ENCODE data around the gene CTTN.
A peak's percentile ranks its signal among the peaks of the same experiment; 100 is the strongest.
"Not testable (repeated sequence)": the region's sequence is repeated elsewhere in the genome, so short reads cannot be mapped to it uniquely, and the experiment has no call there.

CTTN gene

GRCh38 chr11:70397336-70397982, 870 bp upstream of the CTTN start:
- Mint-ChIP-seq H3K4me1 (peaks cover 20% of the 10 kb centered on the region), H3K27ac (peak overlapping the region; percentile 96), H3K36me3 (peaks cover 8% of the 10 kb centered on the region), H3K27me3 (peaks cover 14% of the 10 kb centered on the region), H3K4me3 (peak overlapping the region; percentile 95), H3K9me3 (no peaks in the 10 kb centered on the region)

DNA sequence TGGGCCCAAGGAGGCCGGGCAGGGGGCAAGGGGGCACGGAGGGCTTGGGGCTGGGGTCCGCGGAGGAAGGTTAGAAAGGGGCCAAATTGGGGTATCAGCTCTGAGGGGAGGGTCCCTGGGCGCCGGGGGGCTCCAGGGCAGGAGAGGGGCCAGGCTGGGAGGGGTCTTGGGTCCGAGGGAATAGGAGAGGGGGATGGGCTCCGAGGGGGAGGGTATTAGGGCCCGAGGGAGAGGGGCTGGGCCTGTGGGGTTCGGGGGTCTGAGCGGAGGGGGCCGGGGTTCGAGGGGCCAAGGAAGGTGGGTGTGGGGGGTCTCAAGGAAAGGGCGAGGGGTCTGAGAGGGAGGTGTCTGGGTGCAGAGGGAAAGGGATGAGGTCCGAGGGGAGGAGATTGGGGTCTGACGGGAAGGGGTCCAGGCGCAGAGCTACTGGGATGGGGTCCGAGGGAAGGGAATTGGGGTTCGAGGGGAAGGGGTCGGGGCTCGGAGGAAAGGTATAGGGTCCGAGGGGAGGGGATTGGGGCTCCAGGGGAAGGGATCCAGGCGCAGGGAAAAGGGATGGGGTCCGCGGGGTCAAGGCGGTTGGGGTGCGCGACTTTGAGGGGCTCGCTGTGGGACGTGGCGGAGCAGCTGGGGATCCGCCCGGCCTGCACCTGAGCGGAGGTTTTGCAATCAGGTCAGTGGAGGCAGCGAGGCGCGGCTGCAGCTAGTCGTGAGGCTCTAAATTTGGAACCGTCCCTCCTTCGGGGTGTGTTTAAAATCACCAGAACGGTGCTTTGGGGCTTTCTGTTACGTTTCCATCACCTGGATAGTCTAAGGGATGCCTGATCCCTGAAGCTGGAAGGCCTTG, 728 bp downstream of the CTTN start:
- no peaks in the 10 kb centered on the region for H3K9me3 Mint-ChIP-seq
- H3K4me1 Mint-ChIP-seq, result peaks cover 26% of the 10 kb centered on the region
- peak overlapping the region; percentile 79 for H3K27ac Mint-ChIP-seq
- peaks cover 8% of the 10 kb centered on the region for H3K36me3 Mint-ChIP-seq
- peak overlapping the region; percentile 78 for H3K4me3 Mint-ChIP-seq
- peaks cover 11% of the 10 kb centered on the region for H3K27me3 Mint-ChIP-seq

DNA sequence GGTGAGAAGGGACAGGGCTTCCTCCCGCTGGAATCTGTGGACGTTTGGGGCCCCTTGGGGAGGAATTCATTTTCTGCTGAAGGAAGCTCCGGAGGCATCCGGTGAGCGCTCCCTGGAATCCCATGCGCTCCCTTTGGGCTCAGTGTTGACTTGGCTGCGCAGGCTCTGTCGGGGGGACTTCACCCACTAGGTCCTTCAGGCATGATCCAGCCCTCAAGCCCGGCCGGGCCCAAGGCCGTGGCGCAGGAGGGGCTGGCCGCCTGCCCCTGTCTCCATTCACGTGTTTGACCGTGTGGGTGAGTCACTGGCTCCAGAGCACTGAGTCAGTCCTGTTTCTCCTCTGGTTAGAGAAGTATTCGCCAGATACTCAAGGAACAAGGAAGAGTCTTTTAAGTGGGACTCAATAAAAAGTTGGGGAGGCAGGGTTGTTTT, 1.4 kb downstream of the CTTN start:
- Mint-ChIP-seq H3K36me3 (peaks cover 8% of the 10 kb centered on the region), H3K27me3 (peaks cover 11% of the 10 kb centered on the region), H3K27ac (peak overlapping the region; percentile 79), H3K4me3 (peak overlapping the region; percentile 78), H3K9me3 (no peaks in the 10 kb centered on the region), H3K4me1 (peaks cover 26% of the 10 kb centered on the region)

DNA sequence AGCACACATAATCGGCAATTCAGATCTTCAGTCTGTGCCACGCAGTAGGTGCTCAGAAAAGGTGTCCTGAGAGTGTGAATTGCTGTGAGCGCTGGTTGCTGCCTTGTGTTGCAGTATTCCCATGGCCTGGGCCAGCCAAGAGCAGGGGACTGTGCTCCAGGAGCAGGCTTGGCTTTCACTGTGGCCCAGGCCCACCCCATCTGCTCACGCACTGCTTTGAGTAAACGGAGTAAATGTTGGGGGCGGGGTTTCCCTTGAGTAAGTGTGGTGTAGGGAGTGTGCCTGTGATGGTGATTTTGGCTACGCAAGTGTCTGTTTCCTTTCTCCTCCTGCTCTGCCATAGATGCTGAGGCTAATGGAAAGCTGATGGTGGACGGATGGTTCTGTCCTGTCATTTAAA, 2.3 kb downstream of the CTTN start:
- H3K36me3 Mint-ChIP-seq, result peaks cover 7% of the 10 kb centered on the region
- H3K27ac Mint-ChIP-seq, result no peak overlapping the region
- H3K27me3 Mint-ChIP-seq, result peaks cover 9% of the 10 kb centered on the region
- H3K4me1 Mint-ChIP-seq, result peaks cover 26% of the 10 kb centered on the region
- H3K4me3 Mint-ChIP-seq, result no peak overlapping the region
- no peaks in the 10 kb centered on the region for H3K9me3 Mint-ChIP-seq

- peak overlapping the region; percentile 6 for H3K27ac Mint-ChIP-seq
- H3K9me3 Mint-ChIP-seq, result no peaks in the 10 kb centered on the region
- H3K27me3 Mint-ChIP-seq, result peaks cover 9% of the 10 kb centered on the region
- H3K4me1 Mint-ChIP-seq, result peaks cover 25% of the 10 kb centered on the region
- no peak overlapping the region for H3K4me3 Mint-ChIP-seq
- peaks cover 7% of the 10 kb centered on the region for H3K36me3 Mint-ChIP-seq
Observed at GRCh38 chr11:70402016-70402415, 3.7 kb downstream of the CTTN start.

GRCh38 chr11:70402685-70403084, 4.4 kb downstream of the CTTN start:
- no peaks in the 10 kb centered on the region for H3K9me3 Mint-ChIP-seq
- no peak overlapping the region for H3K4me3 Mint-ChIP-seq
- H3K27ac Mint-ChIP-seq, result no peak overlapping the region
- H3K27me3 Mint-ChIP-seq, result peaks cover 3% of the 10 kb centered on the region
- H3K4me1 Mint-ChIP-seq, result peaks cover 18% of the 10 kb centered on the region
- H3K36me3 Mint-ChIP-seq, result peaks cover 3% of the 10 kb centered on the region

DNA sequence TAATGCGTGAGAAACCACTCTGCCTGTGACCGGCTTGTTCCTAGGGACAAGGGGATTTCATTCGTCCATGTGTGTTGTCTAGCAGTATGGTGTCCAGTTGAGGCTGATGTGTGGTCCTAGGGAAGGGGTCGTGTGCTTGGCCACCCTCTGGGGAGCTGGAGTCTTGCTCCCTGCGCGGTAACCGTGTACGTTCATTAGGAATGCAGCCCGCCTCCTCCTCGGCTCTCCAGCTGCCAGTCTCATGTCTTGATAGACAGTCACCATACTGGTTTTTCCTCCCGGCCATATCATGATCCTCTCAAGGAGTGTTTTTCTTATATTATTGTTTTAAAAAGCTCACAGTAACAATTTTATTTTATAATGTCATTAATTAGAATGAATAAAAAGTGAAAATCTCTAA, 5.9 kb downstream of the CTTN start:
- Mint-ChIP-seq H3K36me3 (peaks cover under 1% of the 10 kb centered on the region), H3K27me3 (no peaks in the 10 kb centered on the region), H3K27ac (no peak overlapping the region), H3K4me1 (peaks cover 15% of the 10 kb centered on the region), H3K4me3 (no peak overlapping the region), H3K9me3 (no peaks in the 10 kb centered on the region)

GRCh38 chr11:70405679-70406395, 7.5 kb downstream of the CTTN start:
- no peaks in the 10 kb centered on the region for H3K27me3 Mint-ChIP-seq
- H3K36me3 Mint-ChIP-seq, result peaks cover 14% of the 10 kb centered on the region
- no peak overlapping the region for H3K27ac Mint-ChIP-seq
- H3K9me3 Mint-ChIP-seq, result no peaks in the 10 kb centered on the region
- H3K4me3 Mint-ChIP-seq, result no peak overlapping the region
- H3K4me1 Mint-ChIP-seq, result peaks cover 9% of the 10 kb centered on the region

GRCh38 chr11:70407121-70407520, 8.8 kb downstream of the CTTN start:
- no peak overlapping the region for H3K4me3 Mint-ChIP-seq
- H3K27me3 Mint-ChIP-seq, result no peaks in the 10 kb centered on the region
- H3K27ac Mint-ChIP-seq, result no peak overlapping the region
- H3K9me3 Mint-ChIP-seq, result no peaks in the 10 kb centered on the region
- peaks cover 21% of the 10 kb centered on the region for H3K36me3 Mint-ChIP-seq
- peaks cover 9% of the 10 kb centered on the region for H3K4me1 Mint-ChIP-seq

DNA sequence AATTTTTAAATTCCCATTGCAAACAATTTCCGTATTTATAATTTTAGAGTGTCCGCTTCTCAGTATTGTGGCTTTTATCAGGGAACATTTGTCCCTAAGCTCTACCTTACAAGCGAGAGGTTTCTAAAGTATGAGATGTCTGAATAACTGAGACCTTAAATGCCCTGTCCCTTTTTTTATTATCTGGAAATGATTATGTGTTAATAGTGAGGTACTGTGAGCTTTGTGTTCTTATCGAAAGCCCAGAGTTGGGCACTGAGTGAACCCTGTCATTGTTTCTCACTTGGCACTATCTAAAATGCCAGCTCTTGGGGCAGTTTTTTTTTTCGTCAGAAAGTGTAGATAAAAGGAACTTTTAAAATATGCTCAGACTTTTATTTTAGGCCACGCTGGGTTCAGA, 9.5 kb downstream of the CTTN start:
- H3K36me3 Mint-ChIP-seq, result peaks cover 26% of the 10 kb centered on the region
- no peak overlapping the region for H3K4me3 Mint-ChIP-seq
- H3K27me3 Mint-ChIP-seq, result no peaks in the 10 kb centered on the region
- no peak overlapping the region for H3K27ac Mint-ChIP-seq
- no peaks in the 10 kb centered on the region for H3K9me3 Mint-ChIP-seq
- peaks cover 2% of the 10 kb centered on the region for H3K4me1 Mint-ChIP-seq

GRCh38 chr11:70408326-70408725, 10.0 kb downstream of the CTTN start:
- H3K9me3 Mint-ChIP-seq, H3K27me3 Mint-ChIP-seq, H3K4me1 Mint-ChIP-seq, H3K27ac Mint-ChIP-seq, H3K4me3 Mint-ChIP-seq: not testable (repeated sequence)
- H3K36me3 Mint-ChIP-seq, result peaks cover 26% of the 10 kb centered on the region

DNA sequence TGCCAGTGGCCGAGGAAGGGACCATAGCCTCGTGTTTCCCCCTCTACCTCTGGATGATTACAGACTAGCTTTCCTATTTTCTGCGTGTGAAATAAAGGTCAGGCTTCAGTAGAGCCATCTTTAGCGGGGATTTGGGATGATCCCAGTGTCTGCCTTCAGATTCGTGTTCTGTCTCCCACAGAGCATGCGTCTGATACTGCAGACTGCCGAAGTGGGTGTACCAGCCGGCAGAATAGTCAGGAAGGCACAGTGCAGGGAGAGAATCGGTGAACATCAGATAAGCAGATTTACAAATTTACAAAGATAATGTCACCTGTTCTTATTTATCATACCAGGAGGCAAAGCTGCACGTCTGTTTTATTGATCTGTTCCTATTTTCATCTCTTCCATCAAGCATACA, 11.1 kb downstream of the CTTN start:
- Mint-ChIP-seq H3K4me1 (no peaks in the 10 kb centered on the region), H3K9me3 (no peaks in the 10 kb centered on the region), H3K27me3 (no peaks in the 10 kb centered on the region), H3K27ac (peak overlapping the region; percentile 62), H3K4me3 (no peak overlapping the region), H3K36me3 (peaks cover 26% of the 10 kb centered on the region)

DNA sequence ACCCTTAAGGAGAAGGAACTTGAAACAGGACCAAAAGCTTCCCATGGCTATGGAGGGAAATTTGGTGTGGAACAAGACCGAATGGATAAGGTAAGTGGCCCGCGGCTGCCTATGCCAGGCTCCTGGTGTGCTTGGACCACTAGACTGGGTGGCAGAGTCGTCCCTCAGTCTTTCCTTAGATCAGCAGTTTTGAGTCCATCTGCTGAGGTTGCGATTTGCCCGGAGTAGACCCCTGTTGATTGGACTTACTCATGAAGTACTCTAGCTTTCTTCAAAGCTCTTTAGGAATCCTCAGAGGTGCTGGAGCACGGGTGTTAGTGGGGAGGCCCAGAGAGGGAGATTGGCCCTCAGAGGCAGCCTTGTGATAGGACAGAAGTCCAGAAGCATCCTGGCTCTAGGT, 11.5 kb downstream of the CTTN start:
- no peaks in the 10 kb centered on the region for H3K27me3 Mint-ChIP-seq

DNA sequence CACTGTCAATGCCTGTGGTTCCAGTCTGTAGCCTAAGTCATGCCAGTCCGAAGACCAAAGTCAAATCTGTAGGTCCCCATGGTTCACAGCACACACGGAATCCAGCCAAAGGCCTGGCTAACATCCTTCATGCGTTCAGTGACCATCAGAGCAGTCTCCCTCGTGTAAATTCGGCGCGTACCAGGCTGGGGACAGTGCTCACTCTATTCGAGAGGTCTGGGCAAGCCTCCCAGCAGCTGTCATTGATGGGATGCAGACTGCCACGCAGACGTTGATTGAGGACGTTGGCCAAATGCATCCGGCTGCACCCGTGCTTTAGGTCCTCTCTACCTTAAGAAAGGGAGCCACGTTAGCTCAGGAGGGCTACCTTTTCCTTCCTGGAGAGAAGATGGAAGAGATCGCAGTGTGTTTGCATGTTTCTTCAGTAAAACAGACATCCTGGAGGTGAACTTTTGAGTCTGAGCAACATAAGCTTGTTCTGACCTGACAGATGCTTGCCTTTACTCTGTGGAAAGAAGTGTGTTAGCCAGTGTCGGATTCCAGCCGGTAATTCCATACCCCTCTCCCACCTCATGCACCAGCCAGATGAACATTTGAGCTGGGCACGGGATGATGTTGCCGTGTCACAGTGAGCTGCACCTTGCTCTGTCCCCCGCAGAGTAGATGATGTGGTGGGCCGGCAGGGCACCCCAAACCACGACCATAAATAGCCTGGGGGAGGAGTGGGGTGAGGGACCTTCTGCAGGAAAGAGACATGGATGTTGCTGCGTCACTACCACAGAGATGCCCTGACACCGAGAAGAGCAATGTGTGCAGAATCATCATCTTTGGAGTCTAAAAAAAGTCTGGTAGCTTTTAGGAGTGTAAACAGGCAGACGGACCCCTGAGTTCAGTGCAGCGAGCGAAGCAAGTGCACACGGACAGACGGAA, 12.2 kb downstream of the CTTN start:
- Mint-ChIP-seq H3K27me3 (no peaks in the 10 kb centered on the region), H3K9me3 (no peaks in the 10 kb centered on the region), H3K4me3 (no peak overlapping the region), H3K4me1 (no peaks in the 10 kb centered on the region), H3K36me3 (peaks cover 32% of the 10 kb centered on the region), H3K27ac (no peak overlapping the region)

More for the DNA sequence above, 11.5 kb downstream of the CTTN start:
- no peak overlapping the region for H3K4me3 Mint-ChIP-seq
- peaks cover 26% of the 10 kb centered on the region for H3K36me3 Mint-ChIP-seq
- H3K27ac Mint-ChIP-seq, result no peak overlapping the region
- no peaks in the 10 kb centered on the region for H3K9me3 Mint-ChIP-seq
- no peaks in the 10 kb centered on the region for H3K4me1 Mint-ChIP-seq

Data from activated naive CD4-positive, alpha-beta T cell treated with anti-CD3 and anti-CD28 coated beads, Interleukin-2, amount 50 U/mL, for 24 hours (primary cell).